HG03103 (cell line): ENCODE measurements around the gene RAB30.

ENCODE experiments used
- ATAC-seq: cut with Tn5 transposase; IDR thresholded peaks from one replicate; pipeline ENCODE4 v1.9.1; 2021; ENCODE audit warnings: low read depth; ENCODE audit not compliant: unreplicated experiment

RAB30 gene

GRCh38 chr11:83044958-83045712 lies 26.6 kb downstream of the RAB30 start:
- peak; percentile 82 for ATAC-seq

- ATAC-seq = no peak
These were observed 28.6 kb downstream of the RAB30 start for GRCh38 chr11:83042964-83043711.

- ATAC-seq = no peak
These were observed 30.6 kb downstream of the RAB30 start for GRCh38 chr11:83041126-83041525.

- ATAC-seq = no peak
These were observed 32.1 kb downstream of the RAB30 start for GRCh38 chr11:83039566-83039965.

- ATAC-seq = no peak
These were observed 33.8 kb downstream of the RAB30 start for GRCh38 chr11:83037877-83038276.

- ATAC-seq = no peak
These were observed 35.0 kb downstream of the RAB30 start for GRCh38 chr11:83036701-83037100.

GRCh38 chr11:83035070-83035854 lies 36.4 kb downstream of the RAB30 start:
- ATAC-seq = no peak

GRCh38 chr11:83034673-83035014 lies 37.1 kb downstream of the RAB30 start:
- ATAC-seq = no peak

GRCh38 chr11:83033972-83034672 lies 37.6 kb downstream of the RAB30 start:
- ATAC-seq = no peak

- ATAC-seq = no peak
These were observed 38.3 kb downstream of the RAB30 start for GRCh38 chr11:83033371-83033770.

- no peak for ATAC-seq
These were observed 40.6 kb downstream of the RAB30 start for GRCh38 chr11:83031127-83031526.

- ATAC-seq = no peak
These were observed 43.9 kb downstream of the RAB30 start for GRCh38 chr11:83027794-83028193.

GRCh38 chr11:83027289-83027688 lies 44.4 kb downstream of the RAB30 start:
- ATAC-seq = no peak

- no peak for ATAC-seq
These were observed 45.5 kb downstream of the RAB30 start for GRCh38 chr11:83026229-83026628.

- no peak for ATAC-seq
These were observed 46.4 kb downstream of the RAB30 start for GRCh38 chr11:83025267-83025704.

- ATAC-seq = no peak
These were observed 47.3 kb downstream of the RAB30 start for GRCh38 chr11:83024270-83024854.

GRCh38 chr11:83023410-83023809 lies 48.3 kb downstream of the RAB30 start:
- ATAC-seq = no peak

- no peak for ATAC-seq
These were observed 49.9 kb downstream of the RAB30 start for GRCh38 chr11:83021780-83022125.

- ATAC-seq = no peak
These were observed 50.5 kb downstream of the RAB30 start for GRCh38 chr11:83020942-83021779.
